SHP77 treated with DMSO at 0.1 percent for 48 hours (cell line): ENCODE measurements around the gene TNNC1.

Experiments used
- DNase-seq: peaks from one replicate; lab custom pipeline; 2025; lab: John Stamatoyannopoulos, UW

TNNC1 gene

GRCh38 chr3:52483577-52484381 is 29.9 kb upstream of the TNNC1 start:
- no peak for DNase-seq

GRCh38 chr3:52483081-52483480 is 29.2 kb upstream of the TNNC1 start:
- DNase-seq: no peak

GRCh38 chr3:52481819-52482521 is 28.1 kb upstream of the TNNC1 start:
- DNase-seq: no peak

- no peak for DNase-seq
Observed at GRCh38 chr3:52480768-52481715, 27.2 kb upstream of the TNNC1 start.

GRCh38 chr3:52479877-52480575 is 26.2 kb upstream of the TNNC1 start:
- no peak for DNase-seq

- DNase-seq: no peak
Observed at GRCh38 chr3:52479037-52479876, 25.4 kb upstream of the TNNC1 start.

- DNase-seq: no peak
Observed at GRCh38 chr3:52477796-52478095, 23.9 kb upstream of the TNNC1 start.

- DNase-seq: no peak
Observed at GRCh38 chr3:52477076-52477795, 23.4 kb upstream of the TNNC1 start.

- DNase-seq: no peak
Observed at GRCh38 chr3:52473026-52473425, 19.2 kb upstream of the TNNC1 start.

- DNase-seq: no peak
Observed at GRCh38 chr3:52472239-52473000, 18.6 kb upstream of the TNNC1 start.

- no peak for DNase-seq
Observed at GRCh38 chr3:52471371-52472238, 17.8 kb upstream of the TNNC1 start.

GRCh38 chr3:52470920-52471319 is 17.1 kb upstream of the TNNC1 start:
- DNase-seq: no peak

- no peak for DNase-seq
Observed at GRCh38 chr3:52469001-52469400, 15.2 kb upstream of the TNNC1 start.

GRCh38 chr3:52468336-52468735 is 14.5 kb upstream of the TNNC1 start:
- no peak for DNase-seq

GRCh38 chr3:52463416-52463815 is 9.6 kb upstream of the TNNC1 start:
- DNase-seq: no peak

- DNase-seq: no peak
Observed at GRCh38 chr3:52461874-52462273, 8.0 kb upstream of the TNNC1 start.

GRCh38 chr3:52458770-52459545 is 5.1 kb upstream of the TNNC1 start:
- DNase-seq: no peak
